ENCODE results near the gene MRS2. TPM values are rescaled to one million over a fixed set of nuclear protein-coding genes. Genes with fewer than 3 reads are reported as not detected.
"Not testable (repeated sequence)": the region's sequence is repeated elsewhere in the genome, so short reads cannot be mapped to it uniquely, and the experiment has no call there.

Gene MRS2
- total RNA-seq, 1 experiment from 2014 or later: 39.1 TPM

- no peak for DNase-seq (ENCODE audit: low read depth)
Observed at GRCh38 chr6:24387818-24388217, 14.9 kb upstream of the MRS2 start.

DNA sequence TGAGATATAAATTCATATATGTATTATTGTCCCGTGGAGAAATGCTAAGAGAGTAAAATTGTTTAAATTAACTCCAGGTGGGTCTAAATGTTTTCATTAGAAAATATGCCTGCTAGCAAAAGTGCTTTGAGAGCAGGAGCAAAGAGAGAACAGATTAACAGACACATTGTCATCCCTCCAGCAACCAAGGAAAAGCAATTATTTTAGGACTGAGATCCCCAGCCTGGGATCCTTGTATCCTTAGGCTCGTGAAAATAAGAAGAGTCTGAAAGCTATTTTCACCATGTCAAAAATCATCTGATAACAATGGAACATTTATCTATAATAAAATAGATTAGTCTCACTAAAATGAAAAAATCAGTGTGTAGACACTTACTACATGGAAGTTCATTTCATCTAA is 11.5 kb upstream of the MRS2 start:
- DNase-seq (ENCODE audit: low read depth): no peak

DNA sequence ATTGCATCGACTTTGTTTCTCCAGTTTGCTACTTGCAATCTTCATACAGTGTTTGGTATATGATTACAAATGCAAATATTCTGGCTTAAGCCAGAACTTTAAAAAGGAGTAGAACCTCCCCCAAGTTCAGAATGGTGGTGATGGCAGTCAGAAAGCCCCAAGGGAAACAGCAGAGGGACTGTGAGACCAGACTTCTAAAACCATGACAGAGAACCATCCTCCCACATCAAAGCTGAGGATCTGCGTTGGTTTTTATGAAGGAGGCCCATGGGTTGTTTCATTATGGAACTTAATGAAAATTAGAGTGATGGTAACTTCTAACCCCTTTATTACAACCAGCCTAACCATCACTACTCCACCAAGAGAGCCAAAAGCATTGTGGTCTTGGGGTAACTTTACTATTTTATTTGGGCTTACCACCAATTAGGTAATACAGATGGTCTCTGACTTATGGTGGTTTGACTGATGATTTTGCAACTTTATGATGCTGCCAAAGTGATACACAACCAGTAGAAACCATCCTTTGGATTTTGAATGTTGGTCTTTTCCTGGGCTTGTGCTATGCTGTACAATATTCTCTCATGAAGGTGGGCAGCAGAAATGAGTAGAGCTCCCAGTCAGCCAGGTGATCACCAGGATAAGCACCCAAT is 10.9 kb upstream of the MRS2 start:
- no peak for DNase-seq (ENCODE audit: low read depth)

DNA sequence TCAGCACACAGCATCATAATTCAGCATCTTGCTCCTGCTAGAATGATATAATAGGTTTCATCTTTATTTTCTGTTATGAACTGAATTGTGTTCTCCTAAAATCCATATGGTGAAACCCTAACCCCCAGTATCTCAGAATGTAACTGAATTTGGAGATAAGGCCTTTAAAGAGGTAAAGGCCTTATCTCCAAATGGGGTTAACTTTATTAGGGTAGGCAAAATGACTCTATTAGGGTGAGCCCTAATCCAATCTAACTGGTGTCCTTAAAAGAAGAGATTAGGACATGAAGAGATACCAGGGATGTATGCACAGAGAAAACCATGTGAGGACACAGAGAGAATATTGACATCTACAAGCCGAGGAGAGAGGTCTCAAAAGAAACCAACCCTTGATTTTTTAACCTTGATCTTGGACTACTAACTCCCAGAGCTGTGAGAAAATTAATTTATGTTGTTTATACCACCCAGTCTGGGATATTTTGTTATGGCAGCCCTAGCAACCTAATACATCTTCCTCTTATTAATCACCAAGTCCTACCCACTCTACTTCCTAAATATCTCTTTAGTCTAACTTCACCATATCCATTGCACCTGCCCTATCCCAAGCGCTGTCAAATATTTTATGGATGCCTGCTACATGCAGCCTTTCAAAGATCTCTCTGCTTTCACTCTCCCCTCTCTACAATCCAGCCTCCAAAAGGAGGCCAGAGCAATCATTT is 8.5 kb upstream of the MRS2 start:
- no peak for DNase-seq (ENCODE audit: low read depth)

- peak; percentile 28 for DNase-seq (ENCODE audit: low read depth)
Observed at GRCh38 chr6:24394780-24395437, 7.8 kb upstream of the MRS2 start.

DNA sequence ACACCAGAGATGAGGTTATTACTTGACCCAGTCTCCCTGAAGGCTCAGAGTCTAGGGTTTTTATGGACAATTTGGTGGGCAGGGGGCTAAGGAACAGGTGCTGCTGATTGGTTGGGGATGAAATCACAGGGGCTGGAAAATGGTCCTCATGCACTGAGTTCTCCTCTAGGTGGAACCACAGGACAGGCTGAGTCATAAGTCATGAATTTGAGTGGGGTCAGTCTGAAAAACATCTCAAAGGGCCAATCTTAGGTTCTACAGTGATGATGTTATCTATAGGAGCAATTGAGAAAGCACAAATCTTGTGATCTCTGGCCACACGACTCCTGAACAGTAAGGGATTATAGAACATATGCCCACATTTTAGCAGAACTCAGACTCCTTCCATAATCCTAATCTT is 5.9 kb upstream of the MRS2 start:
- no peak for DNase-seq (ENCODE audit: low read depth)

DNA sequence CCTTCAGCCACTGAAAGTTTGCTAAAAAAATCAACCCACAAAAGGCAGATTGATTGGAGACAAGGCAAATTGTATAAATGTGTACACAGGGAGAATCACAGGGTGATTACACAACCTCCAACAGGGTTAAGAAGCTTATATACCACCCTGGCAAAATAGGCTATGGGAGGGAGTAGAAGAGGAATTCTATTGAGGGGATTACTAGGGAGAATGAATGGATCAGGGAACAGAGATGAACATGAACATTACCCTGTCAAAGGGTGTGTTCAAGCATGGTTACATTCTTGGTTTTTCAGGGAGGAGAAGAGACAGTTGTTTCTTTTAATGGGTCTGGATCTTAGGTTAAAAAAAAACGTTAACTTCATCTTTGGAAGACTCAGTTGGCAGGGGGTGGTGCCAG is 5.1 kb upstream of the MRS2 start:
- DNase-seq (ENCODE audit: low read depth): no peak

DNA sequence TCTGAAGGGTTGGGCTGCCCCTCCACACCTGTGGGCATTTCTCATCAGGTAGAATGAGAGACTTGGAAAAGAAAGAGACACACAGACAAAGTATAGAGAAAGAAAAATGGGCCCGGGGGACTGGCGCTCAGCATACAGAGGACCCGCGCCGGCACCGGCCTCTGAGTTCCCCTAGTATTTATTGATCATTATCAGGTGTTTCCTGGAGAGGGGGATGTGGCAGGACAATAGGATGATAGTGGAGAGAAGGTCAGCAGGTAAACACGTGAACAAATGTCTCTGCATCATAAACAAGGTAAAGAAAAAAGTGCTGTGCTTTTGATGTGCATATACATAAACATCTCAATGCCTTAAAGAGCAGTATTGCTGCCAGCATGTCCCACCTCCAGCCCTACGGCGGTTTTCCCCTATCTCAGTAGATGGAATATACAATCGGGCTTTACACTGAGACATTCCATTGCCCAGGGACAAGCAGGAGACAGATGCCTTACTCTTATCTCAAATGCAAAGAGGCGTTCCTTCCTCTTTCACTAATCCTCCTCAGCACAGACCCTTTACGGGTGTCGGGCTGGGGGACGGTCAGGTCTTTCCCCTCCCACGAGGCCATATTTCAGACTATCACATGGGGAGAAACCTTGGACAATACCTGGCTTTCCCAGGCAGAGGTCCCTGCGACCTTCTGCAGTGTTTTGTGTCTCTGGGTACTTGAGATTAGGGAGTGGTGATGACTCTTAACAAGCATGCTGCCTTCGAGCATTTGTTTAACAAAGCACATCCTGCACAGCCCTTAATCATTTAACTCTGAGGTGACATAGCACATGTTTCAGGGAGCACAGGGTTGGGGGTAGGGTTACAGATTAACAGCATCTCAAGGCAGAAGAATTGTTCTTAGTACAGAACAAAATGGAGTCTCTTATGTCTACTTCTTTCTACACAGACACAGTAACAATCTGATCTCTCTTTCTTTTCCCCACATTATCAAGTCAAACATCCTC is 2.4 kb upstream of the MRS2 start:
- DNase-seq (ENCODE audit: low read depth): not testable (repeated sequence)

- no peak for DNase-seq (ENCODE audit: low read depth)
Observed at GRCh38 chr6:24401458-24401857, 1.3 kb upstream of the MRS2 start.

- no peak for DNase-seq (ENCODE audit: low read depth)
Observed at GRCh38 chr6:24403501-24403824, 727 bp downstream of the MRS2 start.

DNA sequence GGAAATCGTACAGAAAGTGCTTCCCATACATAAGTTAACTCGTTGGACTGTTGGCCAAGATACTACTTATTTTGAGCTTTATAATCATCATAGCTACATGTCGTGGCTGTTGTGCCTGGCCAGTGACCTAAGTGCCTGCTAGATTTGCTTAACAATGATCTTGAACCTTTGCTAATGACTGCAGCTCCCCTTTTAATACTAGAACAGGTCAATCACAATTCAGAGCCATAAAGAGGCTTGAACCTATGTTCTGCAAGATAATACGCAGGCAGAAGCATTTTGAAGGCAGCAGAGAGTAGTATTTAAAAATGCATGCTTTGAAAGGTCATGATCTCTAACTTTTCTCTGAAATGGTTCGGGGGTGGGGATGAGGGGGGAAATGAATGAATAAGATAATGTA is 2.5 kb downstream of the MRS2 start:
- no peak for DNase-seq (ENCODE audit: low read depth)

DNA sequence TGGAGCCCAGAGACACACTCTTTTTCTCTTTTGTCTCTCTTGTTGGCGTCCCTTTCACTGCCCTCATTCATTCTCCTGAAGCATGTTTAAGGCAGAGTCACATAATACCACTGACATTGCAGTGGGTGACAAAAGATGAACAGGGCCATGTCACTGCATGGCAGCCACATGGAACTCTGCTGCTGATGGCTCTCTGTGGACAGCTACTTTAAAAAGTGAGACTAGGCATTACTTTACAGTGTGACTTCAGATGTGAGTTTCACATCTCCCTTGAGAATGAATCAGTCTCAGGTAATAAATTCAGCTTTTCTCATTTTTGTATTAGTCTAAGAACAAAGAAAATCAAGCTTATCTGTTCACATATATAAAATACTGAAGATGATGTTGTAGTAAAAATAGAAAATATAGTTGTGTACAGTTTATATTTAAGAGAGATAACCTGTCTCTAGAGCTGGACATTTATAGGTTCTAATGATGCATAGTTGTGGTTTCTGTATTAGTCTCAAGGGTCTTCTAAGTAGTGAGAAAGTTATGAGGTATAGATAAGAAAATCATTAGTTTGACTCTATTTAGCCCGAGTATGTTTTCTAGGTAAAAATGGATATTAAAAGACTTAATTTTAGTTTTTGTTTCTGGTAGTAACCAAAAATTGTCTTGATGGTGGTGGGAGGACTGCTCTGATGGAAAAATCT is 6.1 kb downstream of the MRS2 start:
- DNase-seq (ENCODE audit: low read depth): no peak

DNA sequence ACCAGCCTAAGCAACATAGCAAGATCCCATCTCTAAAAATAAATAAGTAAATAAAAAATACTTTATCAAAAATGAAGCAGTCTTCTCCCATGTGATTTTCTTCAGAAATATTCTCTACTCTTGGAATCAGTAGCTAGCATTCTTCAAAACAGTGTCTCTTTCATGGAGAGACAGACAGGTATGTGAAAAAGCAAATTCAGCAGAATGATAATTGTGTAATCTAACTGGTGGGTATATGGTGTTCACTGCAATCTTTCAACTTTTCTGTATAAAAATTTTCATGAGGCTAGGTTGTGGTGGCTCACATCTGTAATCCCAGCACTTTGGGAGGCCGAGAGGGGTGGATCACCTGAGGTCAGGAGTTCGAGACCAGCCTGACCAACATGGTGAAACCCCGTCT is 7.9 kb downstream of the MRS2 start:
- DNase-seq (ENCODE audit: low read depth): no peak

- no peak for DNase-seq (ENCODE audit: low read depth)
Observed at GRCh38 chr6:24412294-24412693, 9.6 kb downstream of the MRS2 start.

- DNase-seq (ENCODE audit: low read depth): not testable (repeated sequence)
Observed at GRCh38 chr6:24414531-24414930, 11.8 kb downstream of the MRS2 start.

DNA sequence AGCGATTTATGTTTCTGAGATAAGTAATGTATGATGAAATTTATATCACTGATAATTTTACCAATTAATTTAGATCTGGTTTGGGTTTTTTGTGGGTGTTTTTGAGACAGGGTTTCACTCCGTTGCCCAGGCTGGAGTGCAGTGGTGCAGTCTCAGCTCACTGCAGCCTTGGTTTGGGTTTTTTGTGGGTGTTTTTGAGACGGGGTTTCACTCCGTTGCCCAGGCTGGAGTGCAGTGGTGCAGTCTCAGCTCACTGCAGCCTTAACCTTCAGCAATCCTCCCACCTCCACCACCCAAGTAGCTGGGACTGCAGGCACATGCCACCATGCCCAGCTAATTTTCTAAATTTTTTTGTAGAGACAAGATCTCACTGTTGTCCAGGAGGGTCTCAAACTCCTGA is 13.0 kb downstream of the MRS2 start:
- DNase-seq (ENCODE audit: low read depth): no peak

- DNase-seq (ENCODE audit: low read depth): no peak
Observed at GRCh38 chr6:24419526-24419925, 16.8 kb downstream of the MRS2 start.

DNA sequence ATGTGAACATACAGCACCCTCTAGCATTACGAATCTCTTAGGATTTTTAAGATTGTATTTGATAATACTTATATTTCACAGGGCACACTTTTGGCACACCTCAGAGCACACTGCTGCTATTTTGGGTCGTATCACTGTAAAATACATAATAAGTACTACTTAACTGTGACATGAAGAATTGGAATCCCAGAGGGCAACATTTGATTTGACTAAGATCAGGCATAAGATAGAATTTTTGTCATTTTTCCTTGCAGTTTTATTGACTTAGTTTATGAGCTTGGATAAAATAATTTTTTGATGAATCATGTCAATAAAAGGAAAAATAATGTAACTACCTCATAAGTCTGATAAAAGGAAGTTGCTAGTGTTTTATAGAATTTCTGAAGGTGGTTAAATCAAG is 22.4 kb downstream of the MRS2 start:
- DNase-seq (ENCODE audit: low read depth): no peak

- no peak for DNase-seq (ENCODE audit: low read depth)
Observed at GRCh38 chr6:24426729-24427446, 24.2 kb downstream of the MRS2 start.

- DNase-seq (ENCODE audit: low read depth): no peak
Observed at GRCh38 chr6:24428615-24429014, 25.9 kb downstream of the MRS2 start.

DNA sequence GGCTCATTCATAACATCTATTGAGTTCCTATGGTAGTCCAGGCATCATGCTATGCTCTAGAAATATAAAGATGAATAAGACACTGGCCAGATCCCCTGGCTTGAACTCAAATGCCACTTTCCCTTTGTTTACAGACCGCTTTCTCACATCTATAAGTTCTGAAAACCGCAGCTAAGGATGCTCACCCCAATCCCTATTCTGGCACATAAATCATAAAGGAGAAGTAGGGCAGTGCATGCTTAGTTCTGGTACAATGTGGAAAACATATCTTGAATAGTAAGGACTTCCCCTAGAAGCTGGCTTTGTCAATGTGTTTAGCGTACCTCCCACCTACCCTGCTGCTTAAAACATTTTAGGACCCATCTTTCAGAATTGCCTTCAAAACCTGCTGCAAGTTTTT is 26.4 kb downstream of the MRS2 start:
- no peak for DNase-seq (ENCODE audit: low read depth)

All from Daoy (cell line).